ENCODE results near the gene IKBIP. TPM values are rescaled to one million over a fixed set of nuclear protein-coding genes. Genes with fewer than 3 reads are reported as not detected.
A peak's percentile ranks its signal among the peaks of the same experiment; 100 is the strongest.

Gene IKBIP
- total and polyA plus RNA-seq, 9 of the 15 experiments (the other 6 are each of a cell fraction or from before 2014, with no cell fraction given): 3.3 to 19.5 (median 14.9) TPM

DNA sequence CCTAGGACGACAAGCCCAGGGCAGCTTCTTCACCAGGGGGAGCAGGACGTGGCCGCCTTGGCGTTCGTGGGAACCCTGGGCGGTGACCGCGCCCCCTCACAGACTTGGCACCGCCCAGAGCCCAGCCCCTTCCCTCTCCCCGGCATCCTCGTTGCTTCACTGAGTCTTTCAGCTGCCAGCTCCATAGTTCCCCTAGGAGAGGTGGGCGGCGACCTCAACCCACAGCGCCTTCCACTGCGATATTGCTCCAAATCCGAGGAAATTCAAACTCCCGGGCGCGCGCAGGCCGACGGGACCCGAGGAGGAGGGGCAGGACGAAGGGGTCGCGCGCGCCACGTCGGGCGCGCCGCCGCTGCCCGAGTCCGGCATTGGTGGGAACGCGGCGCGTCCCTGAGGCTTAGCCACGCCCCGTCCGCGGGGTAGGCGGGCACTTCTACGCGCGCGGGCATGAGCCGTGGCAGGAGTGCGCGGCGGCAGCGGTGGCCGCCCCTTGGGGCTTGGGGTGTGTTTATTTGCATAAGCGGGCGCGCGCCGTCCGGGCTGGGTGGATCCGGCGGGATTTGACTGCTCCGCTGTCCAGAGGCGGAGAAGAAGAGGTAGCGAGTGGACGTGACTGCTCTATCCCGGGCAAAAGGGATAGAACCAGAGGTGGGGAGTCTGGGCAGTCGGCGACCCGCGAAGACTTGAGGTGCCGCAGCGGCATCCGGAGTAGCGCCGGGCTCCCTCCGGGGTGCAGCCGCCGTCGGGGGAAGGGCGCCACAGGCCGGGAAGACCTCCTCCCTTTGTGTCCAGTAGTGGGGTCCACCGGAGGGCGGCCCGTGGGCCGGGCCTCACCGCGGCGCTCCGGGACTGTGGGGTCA is at the start of gene IKBIP, which contains the start of gene APAF1 (continued):
- TF ChIP-seq CEBPG (CRISPR knock-in tag; IDR thresholded peaks at IDR 0.05): 0 out of 2 replicates have a peak, but pooled peaks have one; percentile 10
- no peak for TF ChIP-seq CEBPG (tag; conservative IDR thresholded peaks at IDR 0.05 in 1 of 2, IDR thresholded peaks at IDR 0.05 in 1 of 2)
- no peak for TF ChIP-seq CBX5 (IDR thresholded peaks at IDR 0.05; ENCODE audit: borderline replicate concordance, low read depth)
- TF ChIP-seq, protein P1, sequence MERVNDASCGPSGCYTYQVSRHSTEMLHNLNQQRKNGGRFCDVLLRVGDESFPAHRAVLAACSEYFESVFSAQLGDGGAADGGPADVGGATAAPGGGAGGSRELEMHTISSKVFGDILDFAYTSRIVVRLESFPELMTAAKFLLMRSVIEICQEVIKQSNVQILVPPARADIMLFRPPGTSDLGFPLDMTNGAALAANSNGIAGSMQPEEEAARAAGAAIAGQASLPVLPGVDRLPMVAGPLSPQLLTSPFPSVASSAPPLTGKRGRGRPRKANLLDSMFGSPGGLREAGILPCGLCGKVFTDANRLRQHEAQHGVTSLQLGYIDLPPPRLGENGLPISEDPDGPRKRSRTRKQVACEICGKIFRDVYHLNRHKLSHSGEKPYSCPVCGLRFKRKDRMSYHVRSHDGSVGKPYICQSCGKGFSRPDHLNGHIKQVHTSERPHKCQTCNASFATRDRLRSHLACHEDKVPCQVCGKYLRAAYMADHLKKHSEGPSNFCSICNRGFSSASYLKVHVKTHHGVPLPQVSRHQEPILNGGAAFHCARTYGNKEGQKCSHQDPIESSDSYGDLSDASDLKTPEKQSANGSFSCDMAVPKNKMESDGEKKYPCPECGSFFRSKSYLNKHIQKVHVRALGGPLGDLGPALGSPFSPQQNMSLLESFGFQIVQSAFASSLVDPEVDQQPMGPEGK (CRISPR knock-in tag; IDR thresholded peaks at IDR 0.05; ENCODE audit: borderline replicate concordance): no peak
- TF ChIP-seq, protein P2, sequence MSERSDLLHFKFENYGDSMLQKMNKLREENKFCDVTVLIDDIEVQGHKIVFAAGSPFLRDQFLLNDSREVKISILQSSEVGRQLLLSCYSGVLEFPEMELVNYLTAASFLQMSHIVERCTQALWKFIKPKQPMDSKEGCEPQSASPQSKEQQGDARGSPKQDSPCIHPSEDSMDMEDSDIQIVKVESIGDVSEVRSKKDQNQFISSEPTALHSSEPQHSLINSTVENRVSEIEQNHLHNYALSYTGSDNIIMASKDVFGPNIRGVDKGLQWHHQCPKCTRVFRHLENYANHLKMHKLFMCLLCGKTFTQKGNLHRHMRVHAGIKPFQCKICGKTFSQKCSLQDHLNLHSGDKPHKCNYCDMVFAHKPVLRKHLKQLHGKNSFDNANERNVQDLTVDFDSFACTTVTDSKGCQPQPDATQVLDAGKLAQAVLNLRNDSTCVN (CRISPR knock-in tag; IDR thresholded peaks at IDR 0.05): no peak
- TF ChIP-seq POLR2G (IDR thresholded peaks at IDR 0.05; ENCODE audit: low read depth, low read length): peak; percentile 86
- TF ChIP-seq, protein P3, sequence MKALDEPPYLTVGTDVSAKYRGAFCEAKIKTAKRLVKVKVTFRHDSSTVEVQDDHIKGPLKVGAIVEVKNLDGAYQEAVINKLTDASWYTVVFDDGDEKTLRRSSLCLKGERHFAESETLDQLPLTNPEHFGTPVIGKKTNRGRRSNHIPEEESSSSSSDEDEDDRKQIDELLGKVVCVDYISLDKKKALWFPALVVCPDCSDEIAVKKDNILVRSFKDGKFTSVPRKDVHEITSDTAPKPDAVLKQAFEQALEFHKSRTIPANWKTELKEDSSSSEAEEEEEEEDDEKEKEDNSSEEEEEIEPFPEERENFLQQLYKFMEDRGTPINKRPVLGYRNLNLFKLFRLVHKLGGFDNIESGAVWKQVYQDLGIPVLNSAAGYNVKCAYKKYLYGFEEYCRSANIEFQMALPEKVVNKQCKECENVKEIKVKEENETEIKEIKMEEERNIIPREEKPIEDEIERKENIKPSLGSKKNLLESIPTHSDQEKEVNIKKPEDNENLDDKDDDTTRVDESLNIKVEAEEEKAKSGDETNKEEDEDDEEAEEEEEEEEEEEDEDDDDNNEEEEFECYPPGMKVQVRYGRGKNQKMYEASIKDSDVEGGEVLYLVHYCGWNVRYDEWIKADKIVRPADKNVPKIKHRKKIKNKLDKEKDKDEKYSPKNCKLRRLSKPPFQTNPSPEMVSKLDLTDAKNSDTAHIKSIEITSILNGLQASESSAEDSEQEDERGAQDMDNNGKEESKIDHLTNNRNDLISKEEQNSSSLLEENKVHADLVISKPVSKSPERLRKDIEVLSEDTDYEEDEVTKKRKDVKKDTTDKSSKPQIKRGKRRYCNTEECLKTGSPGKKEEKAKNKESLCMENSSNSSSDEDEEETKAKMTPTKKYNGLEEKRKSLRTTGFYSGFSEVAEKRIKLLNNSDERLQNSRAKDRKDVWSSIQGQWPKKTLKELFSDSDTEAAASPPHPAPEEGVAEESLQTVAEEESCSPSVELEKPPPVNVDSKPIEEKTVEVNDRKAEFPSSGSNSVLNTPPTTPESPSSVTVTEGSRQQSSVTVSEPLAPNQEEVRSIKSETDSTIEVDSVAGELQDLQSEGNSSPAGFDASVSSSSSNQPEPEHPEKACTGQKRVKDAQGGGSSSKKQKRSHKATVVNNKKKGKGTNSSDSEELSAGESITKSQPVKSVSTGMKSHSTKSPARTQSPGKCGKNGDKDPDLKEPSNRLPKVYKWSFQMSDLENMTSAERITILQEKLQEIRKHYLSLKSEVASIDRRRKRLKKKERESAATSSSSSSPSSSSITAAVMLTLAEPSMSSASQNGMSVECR (CRISPR knock-in tag; IDR thresholded peaks at IDR 0.05): peak; percentile 59
- TF ChIP-seq CTBP1 (IDR thresholded peaks at IDR 0.05; ENCODE audit: borderline replicate concordance): peak; percentile 88
- TF ChIP-seq SIN3B (IDR thresholded peaks at IDR 0.05; ENCODE audit: low read depth): no peak
- TF ChIP-seq TAF15 (IDR thresholded peaks at IDR 0.05; ENCODE audit: low read depth, low read length): no peak
- TF ChIP-seq E2F5 (CRISPR knock-in tag; IDR thresholded peaks at IDR 0.05): no peak
- TF ChIP-seq ZEB2 (IDR thresholded peaks at IDR 0.05): no peak
- TF ChIP-seq BCOR (IDR thresholded peaks at IDR 0.05): no peak
- TF ChIP-seq, protein P4, sequence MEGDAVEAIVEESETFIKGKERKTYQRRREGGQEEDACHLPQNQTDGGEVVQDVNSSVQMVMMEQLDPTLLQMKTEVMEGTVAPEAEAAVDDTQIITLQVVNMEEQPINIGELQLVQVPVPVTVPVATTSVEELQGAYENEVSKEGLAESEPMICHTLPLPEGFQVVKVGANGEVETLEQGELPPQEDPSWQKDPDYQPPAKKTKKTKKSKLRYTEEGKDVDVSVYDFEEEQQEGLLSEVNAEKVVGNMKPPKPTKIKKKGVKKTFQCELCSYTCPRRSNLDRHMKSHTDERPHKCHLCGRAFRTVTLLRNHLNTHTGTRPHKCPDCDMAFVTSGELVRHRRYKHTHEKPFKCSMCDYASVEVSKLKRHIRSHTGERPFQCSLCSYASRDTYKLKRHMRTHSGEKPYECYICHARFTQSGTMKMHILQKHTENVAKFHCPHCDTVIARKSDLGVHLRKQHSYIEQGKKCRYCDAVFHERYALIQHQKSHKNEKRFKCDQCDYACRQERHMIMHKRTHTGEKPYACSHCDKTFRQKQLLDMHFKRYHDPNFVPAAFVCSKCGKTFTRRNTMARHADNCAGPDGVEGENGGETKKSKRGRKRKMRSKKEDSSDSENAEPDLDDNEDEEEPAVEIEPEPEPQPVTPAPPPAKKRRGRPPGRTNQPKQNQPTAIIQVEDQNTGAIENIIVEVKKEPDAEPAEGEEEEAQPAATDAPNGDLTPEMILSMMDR (IDR thresholded peaks at IDR 0.05 in 2 of 3, conservative IDR thresholded peaks at IDR 0.05 in 1 of 3; ENCODE audit: insufficient read depth in 2 of 3, low read depth in 1 of 3, low read length in 3 of 3): peak in 1 of 3 experiments; percentile 13; a peak in 1 of 6 replicates
- TF ChIP-seq NFIX (CRISPR knock-in tag; IDR thresholded peaks at IDR 0.05; ENCODE audit: low read depth): no peak
- TF ChIP-seq ZBTB7A (IDR thresholded peaks at IDR 0.05; ENCODE audit: borderline replicate concordance, control insufficient read depth, low read depth, low read length): peak; percentile 64; the same call in 1 of the 2 replicates

Data from K562 (cell line).